KOPT-K1 (cell line): ENCODE data around the gene DHRS1.
"Not testable (repeated sequence)": the region's sequence is repeated elsewhere in the genome, so short reads cannot be mapped to it uniquely, and the experiment has no call there.

Source experiments
- H3K27ac ChIP-seq: fragments of 200-600 bp; sonication (generic); 2 replicates; pipeline ENCODE4 v1.5.1; 2016; ENCODE audit warnings: antibody characterized with exemption, mild to moderate bottlenecking, low read depth, low read length; ENCODE audit not compliant: poor library complexity, severe bottlenecking
- H3K36me3 ChIP-seq: fragments of 200-600 bp; sonication (generic); 2 replicates; pipeline ENCODE4 v1.5.1; 2017; ENCODE audit warnings: antibody characterized with exemption, mild to moderate bottlenecking, low read length, moderate library complexity; ENCODE audit not compliant: insufficient read depth
- H3K9me3 ChIP-seq: fragments of 200-600 bp; sonication (generic); 2 replicates; pipeline ENCODE4 v1.5.1; 2017; ENCODE audit warnings: antibody characterized with exemption, low read length, mild to moderate bottlenecking; ENCODE audit not compliant: insufficient read depth, poor library complexity, severe bottlenecking

The DHRS1 gene

DNA sequence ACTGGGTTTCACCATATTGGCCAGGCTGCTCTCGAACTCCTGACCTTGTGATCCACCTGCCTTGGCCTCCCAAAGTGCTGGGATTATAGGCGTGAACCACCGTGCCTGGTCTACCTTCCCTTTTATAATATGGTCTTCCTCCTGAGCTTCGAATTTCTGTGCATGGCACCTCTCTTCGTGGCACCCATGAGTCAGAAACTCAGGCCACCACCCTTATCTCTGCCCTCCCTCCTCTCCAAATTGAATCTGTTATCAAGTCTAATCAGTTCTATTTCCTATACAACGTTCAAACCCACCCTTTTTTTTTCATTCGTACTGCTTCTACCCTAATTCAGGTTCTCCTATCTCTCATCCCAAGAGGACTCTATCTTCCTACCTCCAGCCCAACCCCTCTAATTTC, 52.2 kb downstream of the DHRS1 start:
- Histone ChIP-seq H3K36me3 (no peaks in the 10 kb centered on the region), H3K9me3 (no peaks in the 10 kb centered on the region), H3K27ac (no peak overlapping the region)

DNA sequence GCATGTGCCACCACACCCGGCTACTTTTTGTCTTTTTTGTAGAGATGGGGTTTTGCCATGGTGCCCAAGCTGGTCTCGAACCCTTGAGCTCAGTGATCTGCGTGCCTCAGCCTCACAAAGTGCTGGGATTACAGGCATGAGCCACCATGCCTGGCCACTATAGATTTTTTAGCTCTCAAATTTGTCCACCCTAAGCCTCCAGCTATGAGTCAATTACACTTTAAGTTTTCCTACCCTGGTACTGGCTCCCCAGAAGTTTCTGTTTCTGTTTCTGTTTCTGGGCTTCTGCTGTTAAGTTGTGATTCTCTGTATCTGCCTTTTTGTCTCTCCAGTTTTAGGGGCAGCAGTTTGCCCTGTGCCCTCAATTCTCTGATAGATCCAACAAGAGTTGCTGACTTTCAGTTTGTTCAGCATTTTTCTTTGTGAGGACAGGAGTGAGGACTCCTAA, 52.8 kb downstream of the DHRS1 start:
- Histone ChIP-seq H3K27ac (no peak overlapping the region), H3K9me3 (no peaks in the 10 kb centered on the region), H3K36me3 (no peaks in the 10 kb centered on the region)

DNA sequence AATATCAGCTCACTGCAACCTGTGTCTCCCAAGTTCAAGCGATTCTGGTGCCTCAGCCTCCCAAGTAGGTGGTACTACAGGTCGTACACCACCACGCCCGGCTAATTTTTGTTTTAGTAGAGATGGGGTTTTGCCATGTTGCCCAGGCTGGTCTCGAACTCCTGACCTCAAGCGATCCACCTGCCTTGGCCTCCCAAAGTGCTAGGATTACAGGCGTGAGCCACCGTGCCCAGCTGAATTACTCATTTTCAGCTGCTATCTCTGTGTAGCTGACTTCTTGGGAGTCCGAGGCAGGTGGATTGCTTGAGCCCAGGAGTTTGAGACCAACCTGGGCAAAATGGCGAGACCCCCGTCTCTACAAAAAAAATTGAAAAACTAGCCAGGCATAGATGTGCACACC, 54.2 kb downstream of the DHRS1 start:
- H3K9me3 ChIP-seq, H3K27ac ChIP-seq: not testable (repeated sequence)
- H3K36me3 ChIP-seq, result peaks cover 11% of the 10 kb centered on the region

DNA sequence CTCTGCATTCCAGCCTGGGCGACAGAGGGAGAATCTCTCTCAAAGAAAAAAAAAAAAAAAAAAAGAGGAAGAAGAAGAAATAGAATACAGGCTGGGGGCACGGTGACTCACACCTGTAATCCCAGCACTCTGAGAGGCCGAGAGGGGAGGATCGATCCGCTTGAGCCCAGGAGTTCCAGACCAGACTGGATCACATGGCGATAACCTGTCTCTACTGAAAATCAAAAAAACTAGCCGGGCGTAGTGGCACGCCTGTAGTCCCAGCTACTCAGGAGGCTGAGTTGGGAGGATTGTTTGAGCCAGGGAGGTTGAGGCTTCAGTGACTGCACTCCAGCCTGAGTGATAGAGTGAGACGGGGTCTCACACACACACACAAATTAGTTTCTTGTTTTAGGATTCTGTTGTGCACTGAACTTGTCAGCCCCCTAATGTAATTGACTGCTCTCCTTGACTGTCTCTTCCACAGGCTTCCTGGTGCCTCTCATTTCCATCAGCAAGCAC, 56.2 kb downstream of the DHRS1 start:
- Histone ChIP-seq H3K36me3 (peaks cover 31% of the 10 kb centered on the region), H3K9me3 (no peaks in the 10 kb centered on the region), H3K27ac (peak overlapping the region; percentile 94)

- Histone ChIP-seq H3K27ac (peak overlapping the region; percentile 94), H3K36me3 (peaks cover 45% of the 10 kb centered on the region)
Measured at GRCh38 chr14:24241829-24242443, 57.6 kb downstream of the DHRS1 start.

More at GRCh38 chr14:24241829-24242443, 57.6 kb downstream of the DHRS1 start:
- H3K9me3 ChIP-seq, result no peaks in the 10 kb centered on the region
